ENCODE data around the gene GJD3.

GRCh38 chr17:40344421-40345160 lies 19.9 kb downstream of the GJD3 start:
- TF ChIP-seq CTCF (conservative IDR thresholded peaks at IDR 0.05; ENCODE audit: low read length) (no peak), EZH2phosphoT487 (IDR thresholded peaks at IDR 0.05; ENCODE audit: borderline replicate concordance) (no peak)
